A549 (cell line): ENCODE results near the gene PTMS. TPM values are rescaled to one million over a fixed set of nuclear protein-coding genes. Genes with fewer than 3 reads are reported as not detected.

Source experiments
- ATAC-seq, 2 experiments: fragments of 200-7000 bp in 1 of 2; fragments of >200 bp in 1 of 2; cut with Nextera tagmentation in 1 of 2; cut with Tn5 transposase in 1 of 2; 3 replicates each; pipeline versions ENCODE4 v1.8.0 to v1.9.1; 2018 to 2020; ENCODE audit warnings: mild to moderate bottlenecking in 1 of 2, moderate library complexity in 1 of 2
- CTCF ChIA-PET: fragments of 300-600 bp; sonication (Branson Sonifier 250); formaldehyde crosslinking; extraction: SDS; loops from one replicate; lab custom pipeline; 2021; ENCODE audit warnings: antibody characterized with exemption, inconsistent platforms; lab: Yijun Ruan, JAX
- POLR2A ChIA-PET: fragments of 350-600 bp; formaldehyde crosslinking; extraction: SDS; loops from one replicate; lab custom pipeline; 2021; ENCODE audit warnings: antibody characterized with exemption, inconsistent platforms; lab: Yijun Ruan, JAX
- DNase-seq, 2 experiments: peaks; one replicate each; pipeline versions ENCODE4 v3.0.0 to v3.0.0-alpha.2; 2011 to 2016; ENCODE audit warnings: low read depth in 1 of 2, low spot score in 1 of 2
- FAIRE-seq: peaks from 2 replicates; lab custom pipeline; 2011; peaks lifted over from hg19 to GRCh38; lab: Jason Lieb, UNC
- H3K27ac ChIP-seq, 2 experiments: fragments of >200 bp; sonication (Bioruptor Twin); formaldehyde crosslinking; 3 replicates each; pipeline ENCODE4 v1.5.1; 2016 to 2017
- H3K4me1 ChIP-seq: fragments of >200 bp; sonication (Bioruptor Twin); formaldehyde crosslinking; 3 replicates; pipeline ENCODE4 v1.6.1; 2016
- H3K4me2 ChIP-seq: fragments of >200 bp; sonication (Bioruptor Twin); formaldehyde crosslinking; 3 replicates; pipeline ENCODE4 v1.6.1; 2016
- H3K4me3 ChIP-seq: fragments of >200 bp; sonication (Bioruptor Twin); formaldehyde crosslinking; 3 replicates; pipeline ENCODE4 v1.5.1; 2016
- H3K9me3 ChIP-seq: fragments of >200 bp; sonication (Bioruptor Twin); formaldehyde crosslinking; 3 replicates; pipeline ENCODE4 v1.6.1; 2016
- CHD4 ChIP-seq: fragments of 200-600 bp; sonication (generic); IDR thresholded peaks from 2 replicates; pipeline ENCODE4 v1.6.1; 2016; ENCODE audit warnings: antibody characterized with exemption, mild to moderate bottlenecking, borderline replicate concordance
- FOSL2 ChIP-seq, 2 experiments: fragments of 450-650 bp in 1 of 2; fragments of >200 bp in 1 of 2; sonication (Bioruptor Twin) in 1 of 2; formaldehyde crosslinking; IDR thresholded peaks; 2 replicates each; pipeline versions ENCODE4 v1.5.0 to v1.6.1; 2016 to 2020; ENCODE audit warnings: mild to moderate bottlenecking in 1 of 2, moderate library complexity in 1 of 2
- HEYL ChIP-seq: fragments of 250-450 bp; sonication (Bioruptor Pico); IDR thresholded peaks from 2 replicates; pipeline ENCODE4 v1.8.0; 2021; ENCODE audit warnings: mild to moderate bottlenecking, moderate library complexity
- HOXB13 ChIP-seq: fragments of 250-450 bp; sonication (Bioruptor Pico); IDR thresholded peaks from 2 replicates; pipeline ENCODE4 v1.5.0; 2020; ENCODE audit warnings: low read depth, mild to moderate bottlenecking, moderate library complexity
- HOXB5 ChIP-seq: fragments of 250-450 bp; sonication (Bioruptor Pico); IDR thresholded peaks from 2 replicates; pipeline ENCODE4 v1.5.0; 2020; ENCODE audit warnings: mild to moderate bottlenecking, moderate library complexity
- KDM5A ChIP-seq: fragments of 200-600 bp; sonication (generic); IDR thresholded peaks from 2 replicates; pipeline ENCODE4 v1.6.1; 2016; ENCODE audit warnings: antibody characterized with exemption, mild to moderate bottlenecking
- MAFK ChIP-seq: fragments of 450-650 bp; IDR thresholded peaks from 2 replicates; pipeline ENCODE4 v1.6.1; 2014; ENCODE audit not compliant: partially characterized antibody
- MYC ChIP-seq: IDR thresholded peaks from 2 replicates; pipeline ENCODE4 v1.6.1; 2012; ENCODE audit warnings: mild to moderate bottlenecking, inconsistent platforms, low read length, improper control_type of control experiment, borderline replicate concordance
- NR3C1 ChIP-seq: fragments of >200 bp; sonication (Bioruptor Twin); formaldehyde crosslinking; IDR thresholded peaks from 3 replicates; pipeline ENCODE4 v1.6.1; 2017
- POLR2A ChIP-seq: IDR thresholded peaks from 2 replicates; pipeline ENCODE4 v1.6.1; 2012; ENCODE audit warnings: mild to moderate bottlenecking, low read length
- POLR2AphosphoS2 ChIP-seq: conservative IDR thresholded peaks from 2 replicates; pipeline ENCODE4 v1.6.1; 2012; ENCODE audit warnings: low read length, improper control_type of control experiment, inconsistent platforms
- RARB ChIP-seq: fragments of 250-450 bp; sonication (Bioruptor Pico); IDR thresholded peaks from 2 replicates; pipeline ENCODE4 v1.8.0; 2021; ENCODE audit warnings: mild to moderate bottlenecking, moderate library complexity
- RCOR1 ChIP-seq: fragments of 150-350 bp; IDR thresholded peaks from 2 replicates; pipeline ENCODE4 v1.6.1; 2014; ENCODE audit warnings: antibody characterized with exemption, low read length, low read depth
- RFX5 ChIP-seq: fragments of 450-650 bp; IDR thresholded peaks from 2 replicates; pipeline ENCODE4 v1.7.1; 2014; ENCODE audit warnings: antibody characterized with exemption, mild to moderate bottlenecking, moderate library complexity
- TP53 ChIP-seq: fragments of 250-450 bp; sonication (Bioruptor Pico); IDR thresholded peaks from 2 replicates; pipeline ENCODE4 v1.5.0; 2021; ENCODE audit warnings: mild to moderate bottlenecking, moderate library complexity
- ZFP36 ChIP-seq: fragments of 450-650 bp; IDR thresholded peaks from 2 replicates; pipeline ENCODE4 v1.6.1; 2014; ENCODE audit warnings: borderline replicate concordance; ENCODE audit not compliant: partially characterized antibody
- WGBS: methylation state at CpG from one replicate; pipeline ENCODE4 v1.1.6; 2017; ENCODE audit errors: missing lambda C conversion rate; 5-methylcytosine and 5-hydroxymethylcytosine counted together
- polyA plus RNA-seq, 4 experiments: library from polyadenylated mRNA; depleted of rRNA in 3 of 4; stranded (reverse); fragments of >200 nt; fragmentation: RNase III in 1 of 4; extraction: RNeasy Plus Mini Kit Qiagen cat#74134 plus additional on column Dnase treatment in 1 of 4; gene quantifications; 2 replicates in 3 of 4; 3 replicates in 1 of 4; pipeline ENCODE4 v1.2.3, GENCODE V29; 2011 to 2017
- TF ChIP-seq, protein P1 (sequence below): fragments of >200 bp; sonication (Bioruptor Twin); formaldehyde crosslinking; IDR thresholded peaks from 3 replicates; pipeline ENCODE4 v1.5.1; 2016
- TF ChIP-seq, protein P2 (sequence below): IDR thresholded peaks from 2 replicates; pipeline ENCODE4 v1.6.1; 2012
- TF ChIP-seq, protein P3 (sequence below): fragments of >200 bp; sonication (Bioruptor Twin); formaldehyde crosslinking; IDR thresholded peaks from 3 replicates; pipeline ENCODE4 v1.6.1; 2016
- TF ChIP-seq, protein P4 (sequence below): IDR thresholded peaks from 2 replicates; pipeline ENCODE4 v1.6.1; 2012; ENCODE audit warnings: low read depth, borderline replicate concordance
- TF ChIP-seq, protein P5 (sequence below): fragments of 150-350 bp; IDR thresholded peaks from 2 replicates; pipeline ENCODE4 v1.6.1; 2014; ENCODE audit warnings: low read depth, mild to moderate bottlenecking, low read length

Gene PTMS
- polyA plus RNA-seq, 2 of the 4 experiments (the other 2 are of a cell fraction), result 391 to 1,195 TPM

DNA sequence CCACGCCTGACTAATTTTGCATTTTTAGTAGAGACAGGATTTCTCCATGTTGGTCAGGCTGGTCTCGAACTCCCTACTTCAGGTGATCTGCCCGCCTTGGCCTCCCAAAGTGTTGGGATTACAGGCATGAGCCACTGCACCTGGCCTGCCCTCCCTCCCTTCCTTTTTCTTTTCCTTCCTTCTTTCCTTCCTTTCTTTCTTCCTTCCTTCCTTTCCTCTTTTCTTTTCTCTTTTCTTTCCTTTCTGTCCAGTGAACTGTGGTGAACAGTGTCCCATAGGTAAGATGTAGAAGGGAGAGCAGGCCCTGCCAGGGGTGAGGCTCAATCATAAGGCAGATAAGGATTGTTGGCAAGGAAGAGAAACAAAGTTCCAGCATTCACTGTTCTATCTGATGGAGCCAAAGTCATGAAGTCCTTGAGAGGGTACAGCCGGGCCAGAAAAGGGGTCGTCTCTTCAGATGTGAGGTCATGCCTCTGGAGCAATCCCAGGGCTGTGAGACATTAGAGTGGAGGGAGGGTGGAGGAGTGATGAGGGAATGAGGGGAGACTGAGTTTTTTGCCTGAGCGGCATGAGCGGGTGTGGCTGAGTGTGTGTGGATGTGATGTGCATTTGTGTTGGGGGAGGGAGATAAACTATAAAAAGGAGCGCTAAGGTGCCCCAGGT is 9.0 kb upstream of the PTMS start:
- H3K4me2 ChIP-seq, result no peak overlapping the region
- CTCF ChIA-PET, result interaction anchor here (0.7 to 13.7 kb wide), 4 partner anchors 20 to 92 kb away, joined by 3 to 670 read pairs (median 172); partner anchors contain the start of genes CD4, GNB3, GPR162 and LAG3
- H3K4me3 ChIP-seq, result no peak overlapping the region
- 90% methylated on average over 8 of the region's 8 CpGs for WGBS
- ATAC-seq (no peak), DNase-seq (no peak), FAIRE-seq (no peak)
- 0 out of 6 replicates have a peak overlapping the region, but pooled peaks of 1 of the 2 experiments have one; percentile 22 for H3K27ac ChIP-seq
- TF ChIP-seq FOSL2 (IDR thresholded peaks at IDR 0.05), result no peak
- no peak for TF ChIP-seq FOSL2 (CRISPR knock-in tag; IDR thresholded peaks at IDR 0.05)
- no peak for TF ChIP-seq TP53 (CRISPR knock-in tag)
- no peak for TF ChIP-seq POLR2A
- TF ChIP-seq POLR2AphosphoS2, result no peak
- no peaks in the 10 kb centered on the region for H3K9me3 ChIP-seq
- peaks cover 10% of the 10 kb centered on the region for H3K4me1 ChIP-seq
- POLR2A ChIA-PET, result interaction anchor here (1.2 kb wide), 1 partner anchor 9 kb away, joined by 4 read pairs; the partner anchor contains the start of gene PTMS

DNA sequence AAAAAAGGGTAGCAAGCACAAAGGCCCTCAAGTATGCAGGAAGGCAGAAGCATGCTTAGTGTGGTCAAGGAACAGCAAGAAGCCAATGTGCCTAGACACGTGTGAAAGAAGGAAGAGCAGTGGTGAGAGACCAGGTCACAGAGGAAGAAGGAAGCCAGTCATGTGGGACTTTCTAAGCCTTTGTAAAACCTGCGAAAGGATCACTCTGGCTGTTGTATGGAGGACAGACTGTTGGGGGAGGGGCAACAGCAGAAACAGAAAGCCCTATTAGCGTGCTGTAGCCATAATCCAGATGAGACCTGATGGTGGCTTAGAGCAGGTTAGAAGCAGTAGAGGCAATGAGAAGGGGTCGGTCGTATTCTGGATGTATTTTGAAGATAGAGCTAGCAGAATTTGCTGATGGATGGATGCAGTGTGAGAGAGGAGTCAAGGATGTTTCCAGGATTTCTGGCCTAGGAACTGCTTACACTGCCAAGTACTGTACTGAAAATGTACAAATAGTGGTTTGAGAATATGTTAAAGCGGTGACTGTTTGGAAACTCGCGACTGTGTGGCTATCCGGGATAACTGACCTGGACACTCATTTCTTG is 7.6 kb upstream of the PTMS start:
- Histone ChIP-seq H3K9me3 (no peaks in the 10 kb centered on the region), H3K4me3 (no peak overlapping the region), H3K4me1 (peaks cover 20% of the 10 kb centered on the region), H3K27ac (0 out of 6 replicates have a peak overlapping the region, but pooled peaks of 1 of the 2 experiments have one; percentile 13), H3K4me2 (no peak overlapping the region)
- TF ChIP-seq POLR2AphosphoS2, result no peak
- no peak for TF ChIP-seq CHD4
- TF ChIP-seq RFX5, result no peak
- no peak for TF ChIP-seq HOXB5 (CRISPR knock-in tag)
- 92% methylated on average over 9 of the region's 9 CpGs for WGBS
- DNase-seq (no peak), ATAC-seq (no peak), FAIRE-seq (no peak)
- ChIA-PET POLR2A (interaction anchor here (1.2 kb wide), 1 partner anchor 34 kb away, joined by 4 read pairs; the partner anchor contains the start of gene COPS7A), CTCF (interaction anchor here (0.9 to 13.7 kb wide), 5 partner anchors 19 to 132 kb away, joined by 3 to 670 read pairs (median 4); partner anchors contain the start of genes CD4, LAG3, P3H3 and PTMS)

DNA sequence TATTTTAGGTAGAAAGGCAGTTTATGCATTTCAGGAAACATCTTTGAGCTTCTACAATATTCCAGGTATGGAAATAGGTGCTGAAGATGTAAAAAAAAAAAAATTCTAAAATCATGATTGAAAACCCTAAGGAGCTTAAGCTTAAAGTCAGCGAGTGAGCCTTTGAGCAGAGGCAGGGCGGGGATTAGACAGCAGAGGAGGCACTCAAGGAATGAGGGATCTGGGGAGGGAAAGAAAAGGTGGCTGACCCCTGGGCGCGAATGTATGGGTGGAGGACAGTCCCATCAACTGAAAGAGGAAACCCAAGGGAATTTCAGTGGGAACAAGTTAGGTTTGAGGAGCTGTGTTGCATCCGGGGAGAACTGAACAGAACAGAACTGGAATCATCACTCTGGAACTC is 6.4 kb upstream of the PTMS start:
- ATAC-seq, result no peak
- WGBS, result 91% methylated on average over 5 of the region's 5 CpGs

DNA sequence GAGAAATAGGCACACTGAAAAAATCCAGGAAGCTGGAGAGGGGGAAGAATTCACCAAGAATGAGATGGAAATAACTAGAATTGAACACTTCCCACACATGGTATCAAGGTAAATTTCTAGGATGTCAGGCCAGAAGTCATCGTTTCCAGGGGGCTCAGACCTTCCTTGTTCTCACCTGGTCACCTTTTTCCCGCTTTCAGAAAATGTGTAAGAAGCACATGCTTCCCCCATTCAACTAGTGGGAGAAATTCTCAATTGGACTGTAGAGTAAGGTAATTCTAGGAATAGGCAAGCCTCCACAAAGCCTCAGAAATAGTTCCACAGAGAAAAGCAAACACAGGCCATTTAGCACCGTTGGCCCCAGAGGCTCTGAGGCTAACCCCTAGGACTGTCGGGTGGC is 2.8 kb upstream of the PTMS start:
- H3K4me2 ChIP-seq, result peak overlapping the region; percentile 76
- ChIA-PET POLR2A (interaction anchor here (1.2 to 1.7 kb wide), 2 partner anchors 10 to 39 kb away, joined by 3 to 12 read pairs; partner anchors contain the start of genes COPS7A and MLF2), CTCF (interaction anchor here (0.5 to 13.7 kb wide), 4 partner anchors 10 to 217 kb away, joined by 3 to 670 read pairs (median 29); partner anchors contain the start of genes CD4, LAG3, MLF2 and PTMS)
- no peak for ATAC-seq
- FAIRE-seq, result no peak
- DNase-seq, result no peak
- peak overlapping the region; percentile 95 to 99 for H3K27ac ChIP-seq
- WGBS, result 59% methylated on average over 4 of the region's 4 CpGs
- H3K9me3 ChIP-seq, result no peaks in the 10 kb centered on the region
- peak overlapping the region; percentile 20 for H3K4me3 ChIP-seq
- peaks cover 30% of the 10 kb centered on the region for H3K4me1 ChIP-seq
- TF ChIP-seq NR3C1 (no peak), ZFP36 (no peak), RCOR1 (no peak), HEYL (no peak), HOXB13 (CRISPR knock-in tag) (peak; percentile 64; the same call in 1 of the 2 replicates), RARB (no peak), MYC (no peak)
- TF ChIP-seq, protein P1, sequence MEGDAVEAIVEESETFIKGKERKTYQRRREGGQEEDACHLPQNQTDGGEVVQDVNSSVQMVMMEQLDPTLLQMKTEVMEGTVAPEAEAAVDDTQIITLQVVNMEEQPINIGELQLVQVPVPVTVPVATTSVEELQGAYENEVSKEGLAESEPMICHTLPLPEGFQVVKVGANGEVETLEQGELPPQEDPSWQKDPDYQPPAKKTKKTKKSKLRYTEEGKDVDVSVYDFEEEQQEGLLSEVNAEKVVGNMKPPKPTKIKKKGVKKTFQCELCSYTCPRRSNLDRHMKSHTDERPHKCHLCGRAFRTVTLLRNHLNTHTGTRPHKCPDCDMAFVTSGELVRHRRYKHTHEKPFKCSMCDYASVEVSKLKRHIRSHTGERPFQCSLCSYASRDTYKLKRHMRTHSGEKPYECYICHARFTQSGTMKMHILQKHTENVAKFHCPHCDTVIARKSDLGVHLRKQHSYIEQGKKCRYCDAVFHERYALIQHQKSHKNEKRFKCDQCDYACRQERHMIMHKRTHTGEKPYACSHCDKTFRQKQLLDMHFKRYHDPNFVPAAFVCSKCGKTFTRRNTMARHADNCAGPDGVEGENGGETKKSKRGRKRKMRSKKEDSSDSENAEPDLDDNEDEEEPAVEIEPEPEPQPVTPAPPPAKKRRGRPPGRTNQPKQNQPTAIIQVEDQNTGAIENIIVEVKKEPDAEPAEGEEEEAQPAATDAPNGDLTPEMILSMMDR, result no peak
- TF ChIP-seq, protein P2, sequence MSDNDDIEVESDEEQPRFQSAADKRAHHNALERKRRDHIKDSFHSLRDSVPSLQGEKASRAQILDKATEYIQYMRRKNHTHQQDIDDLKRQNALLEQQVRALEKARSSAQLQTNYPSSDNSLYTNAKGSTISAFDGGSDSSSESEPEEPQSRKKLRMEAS, result peak; percentile 56
- TF ChIP-seq, protein P3, sequence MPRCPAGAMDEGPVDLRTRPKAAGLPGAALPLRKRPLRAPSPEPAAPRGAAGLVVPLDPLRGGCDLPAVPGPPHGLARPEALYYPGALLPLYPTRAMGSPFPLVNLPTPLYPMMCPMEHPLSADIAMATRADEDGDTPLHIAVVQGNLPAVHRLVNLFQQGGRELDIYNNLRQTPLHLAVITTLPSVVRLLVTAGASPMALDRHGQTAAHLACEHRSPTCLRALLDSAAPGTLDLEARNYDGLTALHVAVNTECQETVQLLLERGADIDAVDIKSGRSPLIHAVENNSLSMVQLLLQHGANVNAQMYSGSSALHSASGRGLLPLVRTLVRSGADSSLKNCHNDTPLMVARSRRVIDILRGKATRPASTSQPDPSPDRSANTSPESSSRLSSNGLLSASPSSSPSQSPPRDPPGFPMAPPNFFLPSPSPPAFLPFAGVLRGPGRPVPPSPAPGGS, result no peak
- TF ChIP-seq, protein P4, sequence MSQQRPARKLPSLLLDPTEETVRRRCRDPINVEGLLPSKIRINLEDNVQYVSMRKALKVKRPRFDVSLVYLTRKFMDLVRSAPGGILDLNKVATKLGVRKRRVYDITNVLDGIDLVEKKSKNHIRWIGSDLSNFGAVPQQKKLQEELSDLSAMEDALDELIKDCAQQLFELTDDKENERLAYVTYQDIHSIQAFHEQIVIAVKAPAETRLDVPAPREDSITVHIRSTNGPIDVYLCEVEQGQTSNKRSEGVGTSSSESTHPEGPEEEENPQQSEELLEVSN, result peak; percentile 81; the same call in 1 of the 2 replicates

More for the DNA sequence above, 6.4 kb upstream of the PTMS start:
- no peak overlapping the region for H3K4me2 ChIP-seq
- peak overlapping the region in 1 of 2 experiments; percentile 6; a peak in 2 of 6 replicates for H3K27ac ChIP-seq
- ChIA-PET POLR2A (interaction anchor here (1.2 kb wide), 1 partner anchor 36 kb away, joined by 4 read pairs; the partner anchor contains the start of gene COPS7A), CTCF (interaction anchor here (0.5 to 13.7 kb wide), 5 partner anchors 18 to 131 kb away, joined by 3 to 670 read pairs (median 4); partner anchors contain the start of genes CD4, LAG3, P3H3 and PTMS)
- DNase-seq (no peak), FAIRE-seq (no peak)
- TF ChIP-seq KDM5A (no peak), MAFK (no peak), RARB (no peak)
- TF ChIP-seq, protein P5, sequence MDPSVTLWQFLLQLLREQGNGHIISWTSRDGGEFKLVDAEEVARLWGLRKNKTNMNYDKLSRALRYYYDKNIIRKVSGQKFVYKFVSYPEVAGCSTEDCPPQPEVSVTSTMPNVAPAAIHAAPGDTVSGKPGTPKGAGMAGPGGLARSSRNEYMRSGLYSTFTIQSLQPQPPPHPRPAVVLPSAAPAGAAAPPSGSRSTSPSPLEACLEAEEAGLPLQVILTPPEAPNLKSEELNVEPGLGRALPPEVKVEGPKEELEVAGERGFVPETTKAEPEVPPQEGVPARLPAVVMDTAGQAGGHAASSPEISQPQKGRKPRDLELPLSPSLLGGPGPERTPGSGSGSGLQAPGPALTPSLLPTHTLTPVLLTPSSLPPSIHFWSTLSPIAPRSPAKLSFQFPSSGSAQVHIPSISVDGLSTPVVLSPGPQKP, result no peak
- TF ChIP-seq, protein P2, result no peak
- H3K9me3 ChIP-seq, result no peaks in the 10 kb centered on the region
- no peak overlapping the region for H3K4me3 ChIP-seq
- peaks cover 15% of the 10 kb centered on the region for H3K4me1 ChIP-seq
